HG02973 (cell line): Measurements from ENCODE around the gene ALAS1.
A peak's percentile ranks its signal among the peaks of the same experiment; 100 is the strongest.

Experiments used
- ATAC-seq: cut with Tn5 transposase; IDR thresholded peaks from one replicate; pipeline ENCODE4 v1.9.1; 2021; ENCODE audit warnings: moderate library complexity; ENCODE audit not compliant: unreplicated experiment

The ALAS1 gene

DNA sequence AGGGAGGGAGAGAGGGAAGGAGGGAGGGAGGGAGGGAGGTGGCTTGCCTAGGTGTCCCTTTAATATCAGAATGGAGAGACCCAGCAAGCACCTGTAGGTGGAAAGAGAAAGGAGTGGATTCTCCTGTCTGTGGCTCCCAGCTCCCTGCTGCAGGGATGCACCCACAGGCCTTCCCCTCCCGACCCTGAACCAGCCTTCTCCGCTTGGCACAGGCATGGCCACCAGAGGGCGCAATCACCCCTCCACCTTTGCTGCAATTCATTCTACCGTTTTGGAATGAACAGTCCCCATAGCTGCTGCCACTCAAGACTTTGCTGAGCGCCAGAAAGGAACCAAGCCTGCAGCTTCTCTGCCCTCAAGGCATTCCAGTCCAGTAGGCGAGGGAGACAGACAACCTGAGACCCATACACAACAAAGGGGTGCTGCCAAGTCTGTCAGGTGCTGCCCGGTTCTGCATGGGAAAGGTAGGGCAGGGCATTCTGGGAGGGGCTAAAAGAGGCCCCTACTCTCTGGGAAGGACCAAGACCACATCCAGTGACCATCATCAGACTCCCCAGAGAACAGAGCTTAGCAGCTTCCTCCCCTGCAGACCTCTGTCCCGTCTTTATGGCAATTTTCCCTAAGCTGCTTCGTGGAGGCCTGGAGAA lies 22.5 kb downstream of the ALAS1 start:
- peak; percentile 45 for ATAC-seq

DNA sequence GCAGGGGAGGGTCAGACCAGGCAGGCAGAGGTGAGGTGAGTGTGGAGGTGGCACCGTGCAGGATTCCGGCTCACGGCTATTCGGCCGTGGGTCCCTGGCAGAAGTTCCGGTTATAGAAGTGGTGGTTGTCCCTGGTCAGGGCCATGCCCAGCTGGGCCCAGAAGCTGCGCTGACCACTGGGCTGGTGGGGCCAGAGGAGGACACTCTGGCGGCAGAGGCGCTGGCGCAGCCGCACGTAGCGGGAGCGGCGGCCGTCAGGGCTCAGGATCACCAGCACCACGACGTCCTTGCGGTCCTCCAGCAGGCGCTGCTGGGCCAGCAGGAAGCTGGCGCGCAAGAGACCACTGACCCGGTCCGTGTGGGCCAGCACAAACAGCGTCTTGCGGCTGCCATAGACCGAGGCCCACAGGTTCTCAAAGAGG lies 23.2 kb downstream of the ALAS1 start:
- no peak for ATAC-seq

DNA sequence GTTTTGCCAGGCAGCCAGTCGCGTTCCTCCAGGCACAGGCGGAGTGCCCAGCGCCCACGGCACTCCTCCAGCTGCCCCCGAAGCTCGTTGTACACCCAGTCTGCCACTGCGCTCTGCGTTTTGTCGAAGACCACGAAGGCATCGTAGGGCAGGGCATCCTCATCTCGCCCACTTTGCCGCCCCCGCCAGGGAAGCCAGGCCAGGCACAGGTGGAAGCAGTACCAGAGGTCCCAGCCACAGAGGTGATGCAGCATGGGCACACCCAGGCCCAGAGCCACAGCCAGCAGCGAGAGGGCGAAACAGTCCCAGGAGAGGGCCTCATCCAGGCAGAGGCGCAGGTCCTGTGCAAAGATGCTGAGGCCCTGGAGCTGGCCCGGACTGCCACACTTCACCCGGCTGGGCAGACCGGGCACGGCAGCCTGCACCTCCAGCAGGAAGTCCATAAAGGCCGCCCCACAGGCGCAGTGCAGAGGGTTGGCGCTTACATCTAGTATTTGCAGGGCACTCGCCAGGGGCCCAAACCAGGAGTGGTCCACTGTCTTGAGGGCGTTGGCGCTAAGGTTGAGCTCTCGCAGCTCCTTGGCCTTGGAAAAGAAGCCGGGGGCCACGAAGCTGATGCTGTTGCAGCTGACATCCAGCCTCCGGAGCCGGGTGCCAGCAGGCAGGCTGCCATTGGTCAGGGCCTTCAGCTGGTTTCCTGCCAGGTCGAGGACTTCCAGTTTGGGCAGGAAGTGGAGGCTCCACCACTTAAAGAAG lies 23.8 kb downstream of the ALAS1 start:
- no peak for ATAC-seq

DNA sequence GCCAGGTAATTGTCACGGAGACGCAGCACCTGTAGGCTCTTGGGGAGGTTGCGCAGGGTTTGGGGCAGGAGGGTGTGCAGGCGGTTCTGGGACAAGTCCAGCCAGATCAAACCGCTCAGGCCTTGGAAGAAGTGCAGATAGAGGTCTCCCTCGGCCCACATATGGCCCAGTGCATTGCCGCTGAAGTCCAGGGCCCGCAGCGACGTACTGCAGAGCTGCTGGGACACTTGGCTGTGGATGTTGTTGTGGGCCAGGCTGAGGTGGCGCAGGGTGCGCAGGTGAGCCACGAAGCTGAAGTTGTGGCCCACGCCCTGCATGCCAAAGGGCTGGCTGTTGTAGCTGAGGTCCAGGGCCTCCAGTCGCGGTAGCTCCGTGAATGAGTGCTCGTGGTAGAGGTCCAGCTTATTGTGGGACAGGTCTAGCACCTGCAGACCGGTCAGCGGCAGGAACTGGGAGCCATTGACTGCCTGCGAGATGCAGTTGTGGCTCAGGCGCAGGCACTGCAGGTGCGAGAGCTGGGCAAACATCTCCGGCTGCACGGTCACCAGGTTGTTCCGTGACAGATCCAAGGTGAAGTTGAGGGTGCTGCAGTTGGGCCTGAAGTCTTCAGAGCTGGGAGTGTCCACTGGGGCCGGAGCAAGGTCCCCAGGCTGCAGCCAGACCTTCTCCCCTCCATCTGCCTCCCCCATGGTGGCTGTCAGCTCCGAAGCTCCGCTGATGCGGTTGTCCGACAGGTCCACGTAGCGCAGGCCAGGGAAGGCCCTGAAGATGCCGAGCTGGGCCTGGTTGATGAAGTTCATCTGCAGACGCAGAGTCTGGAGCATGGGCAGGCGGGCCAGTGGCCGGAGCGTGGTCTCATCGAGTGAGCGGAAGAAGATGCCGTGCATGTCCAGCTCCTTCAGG lies 24.6 kb downstream of the ALAS1 start:
- ATAC-seq = no peak

DNA sequence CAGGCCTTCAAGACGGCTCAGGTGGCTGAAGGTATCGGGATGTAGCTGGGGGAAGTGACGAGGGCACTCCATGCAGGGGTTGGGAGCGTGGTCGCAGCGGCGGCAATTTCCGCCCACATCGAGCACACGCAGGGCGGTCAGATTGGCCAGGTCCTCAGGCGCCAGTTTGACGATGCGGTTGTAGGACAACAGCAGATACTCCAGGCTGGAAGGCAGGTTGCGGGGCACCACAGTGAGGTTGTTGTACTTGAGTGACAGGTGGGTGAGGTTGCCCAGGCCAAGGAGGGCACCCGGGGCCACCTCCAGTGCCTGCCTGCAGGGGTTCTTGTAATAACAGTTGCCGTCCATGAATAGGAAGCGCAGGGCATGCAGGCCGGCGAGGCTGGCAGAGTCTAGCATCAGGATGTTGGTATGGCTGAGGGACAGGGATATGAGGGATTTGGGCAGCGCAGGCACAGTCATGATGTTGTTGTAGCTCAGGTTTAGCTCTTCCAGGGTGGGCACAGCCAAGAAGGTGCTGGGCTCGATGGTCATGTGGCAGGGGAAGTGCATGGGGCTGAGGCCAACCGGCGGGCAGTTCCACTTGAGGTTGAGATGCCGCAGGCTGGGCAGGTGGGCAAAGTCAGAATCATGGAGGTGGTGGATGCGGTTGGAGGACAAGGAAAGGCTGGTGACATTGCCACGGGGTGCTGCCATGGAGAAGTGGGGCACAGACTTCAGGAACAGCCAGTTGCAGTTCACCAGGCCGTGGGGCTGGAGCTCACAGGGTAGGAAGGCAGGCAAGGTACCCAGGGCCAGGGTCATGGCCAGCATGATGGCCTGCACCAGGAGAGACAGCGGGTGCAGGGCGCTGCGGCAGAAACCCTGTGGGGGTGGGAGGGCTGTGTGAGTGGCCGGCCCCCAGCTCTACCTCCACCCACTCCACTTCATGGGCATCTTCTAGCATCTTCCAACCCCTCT lies 25.8 kb downstream of the ALAS1 start:
- no peak for ATAC-seq

DNA sequence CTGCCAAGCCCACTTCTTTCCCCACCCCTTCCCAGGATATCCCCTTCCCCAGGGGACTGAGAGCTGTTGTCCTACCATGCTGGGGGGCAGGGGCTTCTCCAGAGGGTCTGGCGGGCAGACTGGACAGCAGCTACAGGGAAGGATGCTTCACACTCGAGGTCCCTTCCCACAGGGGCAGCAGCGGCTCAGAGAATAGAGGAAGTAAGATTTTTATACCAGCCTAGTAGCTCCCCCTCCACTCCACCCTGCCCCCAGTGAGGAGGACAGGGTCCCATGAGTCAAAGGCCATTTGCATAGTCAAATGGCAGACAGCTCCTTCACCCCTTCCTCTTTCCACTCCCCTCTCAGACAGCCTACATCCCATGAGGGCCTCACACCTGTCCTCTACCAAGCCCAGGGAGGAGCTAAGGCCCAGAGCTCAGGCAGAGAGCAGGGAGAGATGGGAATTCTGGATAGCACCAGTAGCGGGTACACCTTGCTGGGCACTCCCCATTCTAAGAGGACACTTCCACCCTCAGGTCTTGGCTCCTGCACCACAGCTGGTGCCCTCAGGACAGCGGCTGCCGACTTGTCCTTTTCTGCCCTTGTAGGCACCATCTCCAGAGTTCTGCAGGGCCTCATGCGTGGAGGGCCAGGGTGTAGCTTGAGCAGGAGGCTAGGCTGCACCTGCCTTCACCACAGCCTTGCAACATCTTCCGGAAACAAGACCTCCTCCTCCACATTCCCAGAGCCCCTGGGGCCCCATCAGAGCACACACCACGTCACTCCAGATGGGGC lies 27.7 kb downstream of the ALAS1 start, which contains the start of gene TLR9:
TSS of gene TLR9 (minus strand) at position 194 of the 777 bp plus-strand sequence. CDS start at position 78, 116 bp downstream.
- peak; percentile 58 for ATAC-seq

DNA sequence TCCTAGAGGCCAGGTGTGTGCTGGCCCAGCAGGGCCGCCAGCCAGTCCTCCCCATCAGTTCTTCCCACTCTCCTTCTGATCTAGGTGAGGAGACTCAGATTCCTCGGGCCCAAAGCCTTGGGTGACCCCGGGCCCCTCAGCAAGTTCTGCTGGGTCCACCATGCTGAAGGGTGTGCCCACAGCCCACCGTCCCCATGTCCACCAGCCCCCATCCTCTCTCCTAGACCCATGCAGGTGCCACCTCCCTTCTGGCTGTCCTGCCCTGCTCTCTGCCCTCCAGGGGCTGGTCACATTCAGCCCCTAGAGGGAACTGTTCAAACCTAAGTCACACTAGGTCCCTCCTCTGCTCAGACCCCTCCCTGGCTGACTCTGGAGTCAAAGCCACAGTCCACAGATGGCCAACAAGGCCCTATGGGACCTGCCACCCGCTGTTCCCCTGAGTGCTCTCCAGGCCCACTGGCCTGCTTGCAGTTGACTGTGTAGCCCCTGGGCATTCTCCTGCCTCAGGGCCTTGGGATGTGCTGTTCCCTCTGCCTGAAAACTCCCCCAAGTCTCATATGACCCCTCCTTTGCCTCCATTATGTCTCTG lies 28.4 kb downstream of the ALAS1 start:
- ATAC-seq = peak; percentile 10

DNA sequence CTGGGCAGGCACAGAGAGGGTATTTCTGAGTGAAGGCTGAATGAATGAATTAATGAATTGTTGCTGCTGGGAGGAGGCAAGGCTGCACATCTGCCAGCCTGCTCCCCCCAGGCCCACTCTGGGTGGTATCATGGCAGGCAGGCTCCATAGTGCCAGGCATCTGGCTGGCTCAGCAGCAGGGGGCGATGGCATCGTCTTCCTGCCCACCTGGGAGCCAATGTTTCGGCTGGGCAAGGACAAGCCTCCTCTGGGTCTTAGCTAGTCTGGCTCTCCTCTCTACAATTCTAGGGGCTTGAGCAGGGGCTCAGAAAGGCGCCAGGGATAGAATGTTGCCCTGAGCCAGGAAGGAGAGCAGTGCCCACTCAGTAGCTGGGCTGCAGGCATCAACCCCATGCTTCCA lies 29.2 kb downstream of the ALAS1 start:
- no peak for ATAC-seq

DNA sequence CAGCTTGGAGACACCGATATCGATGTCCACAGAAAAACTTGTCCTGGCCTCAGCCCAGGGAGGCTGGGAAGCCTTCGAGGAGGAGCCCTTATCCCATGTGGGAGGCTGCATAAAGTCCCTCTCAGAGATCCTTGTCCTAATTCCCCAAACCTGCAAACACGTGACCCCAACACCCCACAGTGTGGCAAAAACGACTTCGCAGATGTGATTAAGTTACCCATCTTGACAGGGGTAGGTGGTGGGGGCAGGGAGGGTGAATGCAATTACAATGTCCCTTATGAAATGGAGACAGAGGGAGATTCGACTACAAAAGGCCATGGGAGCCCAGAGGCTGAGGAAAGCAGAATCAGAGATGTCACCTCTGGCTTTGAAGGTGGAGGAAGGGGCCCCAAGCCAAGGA lies 29.8 kb downstream of the ALAS1 start:
- ATAC-seq = no peak

DNA sequence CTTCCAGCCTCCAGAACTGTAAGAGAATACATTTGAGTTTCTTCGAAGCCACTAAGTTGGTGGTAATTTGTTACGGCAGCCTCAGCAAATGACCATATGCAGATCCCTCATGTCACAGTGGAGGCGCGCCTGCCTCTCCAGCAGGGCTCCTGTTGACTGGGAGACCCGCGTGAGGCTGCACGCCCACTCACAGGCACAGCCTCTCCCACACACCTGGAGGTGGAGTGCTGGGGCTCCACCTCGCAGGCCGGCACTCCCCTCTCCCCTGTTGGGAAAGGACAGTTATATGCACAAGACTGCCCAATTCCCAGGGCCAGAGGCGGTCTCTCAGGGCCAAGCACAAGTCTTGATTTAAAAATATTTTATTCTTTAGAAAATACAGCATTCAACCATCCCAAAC lies 30.3 kb downstream of the ALAS1 start:
- ATAC-seq = no peak

DNA sequence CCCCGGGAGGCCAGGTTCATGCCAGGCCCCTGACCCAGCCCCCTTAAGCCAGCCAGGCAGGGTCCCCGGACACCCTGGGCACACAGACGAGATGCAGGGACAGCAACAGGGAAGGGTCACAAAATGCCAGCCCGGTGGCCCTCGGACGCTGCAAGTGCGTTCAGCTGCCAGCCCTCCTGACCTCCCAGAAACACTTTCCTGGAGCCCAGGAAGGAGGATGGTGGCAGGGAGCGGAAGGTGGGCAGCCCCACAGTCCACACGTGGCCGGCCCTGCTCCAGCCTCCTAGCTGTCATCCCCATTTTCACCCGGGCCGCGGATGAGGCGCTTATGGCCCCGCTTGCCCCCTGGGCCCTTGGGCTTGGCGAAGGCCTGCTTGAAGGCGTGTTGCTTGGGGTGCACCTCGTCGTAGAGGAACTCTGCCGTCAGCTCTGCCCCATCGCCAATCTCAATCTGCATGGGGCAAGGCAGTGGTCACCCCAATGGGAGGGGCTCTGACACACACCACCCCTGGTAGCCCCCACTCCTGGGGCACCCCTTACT lies 30.9 kb downstream of the ALAS1 start:
- no peak for ATAC-seq

DNA sequence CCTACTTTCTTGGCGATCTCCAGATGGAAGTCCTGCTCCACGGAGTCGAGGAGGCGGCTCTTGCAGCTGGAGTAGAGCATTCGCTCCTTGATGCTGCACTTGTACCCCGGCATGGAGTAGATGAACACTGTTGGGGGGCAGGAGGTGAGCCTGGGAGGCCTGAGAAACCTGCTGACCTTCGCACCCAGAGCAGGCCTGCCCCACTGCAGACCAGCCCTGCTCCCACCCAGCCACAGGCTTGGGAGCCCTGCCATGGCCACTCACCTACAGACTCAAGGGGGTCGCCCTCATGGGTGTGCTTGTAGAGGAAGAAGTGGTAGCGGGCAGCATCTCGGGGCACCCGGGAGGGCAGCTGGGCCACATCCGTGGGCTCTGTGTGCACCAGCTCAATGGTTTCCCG lies 31.7 kb downstream of the ALAS1 start:
- no peak for ATAC-seq

DNA sequence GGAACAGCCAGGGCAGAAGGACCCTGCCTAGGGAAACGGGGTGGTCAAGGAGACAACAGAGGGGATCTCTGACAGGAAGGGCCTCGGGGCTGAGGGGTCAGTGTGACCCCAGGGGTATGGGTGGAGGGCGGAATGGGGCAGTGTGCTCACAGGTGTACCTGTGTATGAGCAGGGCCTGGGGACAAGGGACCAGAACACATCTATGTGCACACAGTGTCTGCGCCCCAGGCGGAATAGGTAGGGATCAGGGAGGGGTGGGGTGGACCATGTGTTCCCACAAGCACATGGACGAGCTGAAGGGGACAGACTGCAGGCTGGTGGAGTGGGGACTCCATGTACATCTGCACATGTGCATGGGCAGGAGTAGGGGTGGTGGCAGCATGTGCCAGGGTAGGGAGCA lies 32.5 kb downstream of the ALAS1 start:
- no peak for ATAC-seq

DNA sequence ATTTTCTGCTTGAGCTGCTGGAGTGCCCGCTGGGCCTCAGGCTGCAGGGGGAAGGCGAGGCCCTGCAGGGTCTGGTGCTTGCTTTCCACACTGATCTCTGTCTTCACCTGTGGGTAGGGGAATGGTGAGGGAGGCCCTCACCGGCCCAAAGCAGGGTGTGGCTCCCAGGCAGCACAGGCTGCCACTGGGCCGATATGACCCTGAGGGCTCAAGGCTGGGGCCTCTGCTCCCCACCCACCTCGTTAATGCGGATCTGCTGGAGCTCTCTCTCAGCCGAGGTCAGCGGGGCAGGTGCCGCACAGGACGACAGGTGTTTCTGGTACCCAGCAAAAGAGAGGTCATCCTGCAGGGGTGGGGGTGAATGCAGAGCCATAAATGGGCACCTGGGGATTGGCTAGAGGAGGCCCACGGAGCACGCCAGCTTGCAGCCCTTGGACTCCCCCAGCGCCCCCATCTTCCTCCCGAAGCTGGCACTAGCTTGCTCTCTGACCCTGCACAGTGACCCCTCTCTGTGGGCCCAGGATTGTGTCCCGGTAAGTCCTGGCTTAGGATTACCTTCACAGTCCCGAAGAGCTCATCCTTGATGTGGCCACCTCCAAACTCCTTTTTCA lies 33.0 kb downstream of the ALAS1 start:
- ATAC-seq = no peak

DNA sequence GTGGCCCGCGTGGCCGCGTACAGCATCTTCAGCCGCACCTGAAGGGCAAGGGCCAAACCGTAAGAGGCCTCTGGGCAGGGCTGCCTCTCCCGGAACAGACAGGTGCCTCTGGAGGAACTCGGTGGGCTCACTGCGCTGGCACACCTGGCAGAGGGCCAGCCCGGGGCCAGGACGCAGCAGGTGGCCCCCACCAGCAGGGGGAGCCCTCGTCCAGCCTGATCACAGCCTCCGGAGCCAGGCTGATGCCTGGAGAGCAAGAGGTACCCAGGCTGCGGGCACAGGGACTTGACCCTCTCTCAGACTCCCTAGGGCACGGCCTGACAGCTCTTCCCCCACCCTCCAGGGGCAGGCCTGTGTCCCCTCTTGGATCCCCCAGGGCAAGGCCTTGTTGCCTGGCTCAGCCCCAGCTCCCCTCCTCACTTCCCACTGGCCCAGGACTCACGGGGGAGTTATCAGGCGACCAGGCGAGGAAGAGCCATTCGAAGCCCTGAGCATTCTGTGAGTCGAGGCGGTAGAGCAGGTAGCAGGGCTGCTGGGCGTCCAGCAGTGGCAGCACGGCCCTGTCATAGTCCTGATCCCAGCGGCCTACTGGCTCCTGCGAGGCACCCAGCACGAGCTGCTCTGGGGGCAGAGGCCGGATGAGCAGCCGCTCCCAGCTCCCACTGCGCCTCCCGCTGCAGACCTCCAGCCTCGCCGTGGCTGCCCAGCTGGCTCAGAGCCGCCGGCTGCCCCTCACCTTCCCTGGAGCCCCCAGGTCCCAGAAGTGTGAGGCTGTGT lies 33.7 kb downstream of the ALAS1 start:
- no peak for ATAC-seq

DNA sequence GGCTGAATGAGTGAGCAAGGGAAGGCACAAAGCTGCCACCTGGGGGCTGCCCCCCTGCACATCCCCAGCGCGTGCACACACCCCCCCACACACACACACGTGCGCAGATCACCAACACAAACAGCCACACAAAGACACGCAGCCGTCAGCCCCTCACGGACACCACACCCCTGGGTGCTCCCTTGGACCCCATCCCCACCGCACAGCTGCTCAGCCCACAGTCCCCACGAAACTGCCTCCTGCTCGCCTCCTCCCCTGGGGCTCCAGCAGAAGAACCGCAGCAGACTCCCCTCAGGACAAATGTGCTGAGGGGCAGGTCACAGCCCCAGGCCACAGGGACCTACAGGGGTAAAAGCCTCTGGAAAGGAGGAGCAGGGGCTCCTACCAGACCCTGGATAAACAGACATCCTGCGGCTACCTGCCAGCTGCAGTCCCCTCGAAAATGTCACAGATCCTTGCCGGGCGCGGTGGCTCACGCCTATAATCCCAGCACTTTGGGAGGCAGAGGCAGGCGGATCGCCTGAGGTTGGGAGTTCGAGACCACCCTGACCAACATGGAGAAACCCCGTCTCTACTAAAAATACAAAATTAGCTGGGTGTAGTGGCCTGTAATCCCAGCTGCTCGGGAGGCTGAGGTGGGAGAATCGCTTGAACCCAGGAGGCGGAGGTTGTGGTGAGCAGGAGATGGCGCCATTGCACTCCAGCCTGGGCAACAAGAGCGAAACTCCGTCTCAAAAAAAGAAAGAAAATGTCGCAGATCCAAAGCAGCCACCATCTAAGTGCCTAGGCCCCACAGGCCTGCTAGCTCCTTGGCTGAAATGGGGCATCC lies 34.5 kb downstream of the ALAS1 start:
- ATAC-seq = no peak

DNA sequence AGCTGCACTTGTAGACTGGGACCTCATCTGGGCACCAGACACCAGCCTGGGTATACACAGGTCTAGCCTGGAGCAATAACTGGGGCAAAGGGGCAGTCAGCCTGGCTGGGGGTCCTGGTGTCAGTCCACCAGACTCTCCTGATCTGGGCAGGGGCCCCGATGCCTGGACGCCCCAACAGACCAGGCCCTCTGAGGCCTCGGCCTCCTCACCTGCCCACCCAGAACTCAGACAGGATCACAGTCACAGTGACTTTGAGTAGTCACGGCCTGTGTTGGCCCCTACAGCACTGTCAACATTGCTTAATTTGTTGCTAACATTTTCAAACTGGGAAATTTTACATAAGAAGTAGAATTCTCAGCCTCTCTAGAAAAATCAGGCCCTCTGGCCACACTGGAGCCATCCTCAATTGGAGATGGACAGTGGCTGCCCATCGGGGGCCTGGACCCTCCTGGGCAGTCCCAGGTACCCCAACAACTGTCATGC lies 35.2 kb downstream of the ALAS1 start:
- no peak for ATAC-seq
